Calu3 (cell line): ENCODE results near the gene UBE2C. TPM values are rescaled to one million over a fixed set of nuclear protein-coding genes. Genes with fewer than 3 reads are reported as not detected.

Source experiments
- BruUV-seq: library from RNA; stranded (reverse); fragments of 400-500 nt; replicated peaks from 2 replicates; lab custom pipeline; 2021; lab: Mats Ljungman, UMichigan
- CTCF ChIA-PET: fragments of 300-600 bp; sonication (Branson Sonifier 250); formaldehyde crosslinking; loops from one replicate; lab custom pipeline; 2022; ENCODE audit warnings: antibody characterized with exemption; lab: Charles Lee
- DNase-seq: peaks from one replicate; pipeline ENCODE4 v3.0.0; 2022
- H3K27ac Mint-ChIP-seq: one replicate; pipeline ENCODE4 v1.8.0; 2022; ENCODE audit warnings: mixed read lengths; ENCODE audit not compliant: unreplicated experiment
- H3K27me3 Mint-ChIP-seq: one replicate; pipeline ENCODE4 v1.8.0; 2022; ENCODE audit warnings: mixed read lengths; ENCODE audit not compliant: unreplicated experiment
- H3K36me3 Mint-ChIP-seq: one replicate; pipeline ENCODE4 v1.8.0; 2022; ENCODE audit warnings: mild to moderate bottlenecking, moderate library complexity, mixed read lengths; ENCODE audit not compliant: insufficient read depth, unreplicated experiment
- H3K4me1 Mint-ChIP-seq: one replicate; pipeline ENCODE4 v1.8.0; 2022; ENCODE audit warnings: mild to moderate bottlenecking, low read depth, mixed read lengths; ENCODE audit not compliant: unreplicated experiment
- H3K4me3 Mint-ChIP-seq: one replicate; pipeline ENCODE4 v1.8.0; 2022; ENCODE audit warnings: mild to moderate bottlenecking, low read depth, moderate library complexity, mixed read lengths; ENCODE audit not compliant: unreplicated experiment
- H3K9me3 Mint-ChIP-seq: one replicate; pipeline ENCODE4 v1.8.0; 2022; ENCODE audit warnings: low read depth, mixed read lengths; ENCODE audit not compliant: unreplicated experiment
- CTCF ChIP-seq: fragments of 200-600 bp; IDR thresholded peaks from one replicate; pipeline ENCODE4 v1.8.0; 2022; ENCODE audit warnings: antibody characterized with exemption; ENCODE audit not compliant: unreplicated experiment
- intact Hi-C: fragments of 100-400 bp; cut with micrococcal nuclease; formaldehyde crosslinking; loops from one replicate; pipeline ENCODE4 v1.10.0; 2022; ENCODE audit not compliant: unreplicated experiment
- total RNA-seq: library from RNA; stranded (reverse); gene quantifications from 2 replicates; pipeline ENCODE4 v1.2.3, GENCODE V29; 2022

Gene UBE2C
- total RNA-seq, 1 experiment from 2014 or later: 210 TPM

- Mint-ChIP-seq H3K36me3 (peaks cover 36% of the 10 kb centered on the region), H3K4me3 (no peak overlapping the region), H3K9me3 (no peaks in the 10 kb centered on the region), H3K27me3 (no peaks in the 10 kb centered on the region), H3K27ac (no peak overlapping the region), H3K4me1 (peaks cover 13% of the 10 kb centered on the region)
- intact Hi-C loops: no loop called here
- no peak for DNase-seq
- BruUV-seq: no TSS peak
- CTCF ChIA-PET: no interaction called here
- no peak for TF ChIP-seq CTCF
Observed at GRCh38 chr20:45801851-45802250, 10.6 kb upstream of the UBE2C start.

GRCh38 chr20:45810191-45810970 lies 2.1 kb upstream of the UBE2C start:
- intact Hi-C loops: no loop called here
- Mint-ChIP-seq H3K4me1 (peaks cover 24% of the 10 kb centered on the region), H3K9me3 (no peaks in the 10 kb centered on the region), H3K27ac (peak overlapping the region; percentile 1), H3K27me3 (no peaks in the 10 kb centered on the region), H3K4me3 (no peak overlapping the region), H3K36me3 (peaks cover 49% of the 10 kb centered on the region)
- BruUV-seq: no TSS peak
- DNase-seq: no peak
- TF ChIP-seq CTCF: no peak
- CTCF ChIA-PET: no interaction called here

GRCh38 chr20:45813006-45813340 lies 529 bp downstream of the UBE2C start:
- no peak for TF ChIP-seq CTCF
- peaks cover 66% of the 10 kb centered on the region for H3K36me3 Mint-ChIP-seq
- H3K4me3 Mint-ChIP-seq: peak overlapping the region; percentile 100
- H3K27me3 Mint-ChIP-seq: no peaks in the 10 kb centered on the region
- intact Hi-C loops: no loop called here
- BruUV-seq: TSS peak; percentile 72
- H3K4me1 Mint-ChIP-seq: peaks cover 48% of the 10 kb centered on the region
- H3K9me3 Mint-ChIP-seq: no peaks in the 10 kb centered on the region
- peak overlapping the region; percentile 93 for H3K27ac Mint-ChIP-seq
- CTCF ChIA-PET: interaction anchor here (1.6 kb wide), 1 partner anchor 11 kb away, joined by 3 read pairs; no protein-coding TSS in a partner anchor
- DNase-seq: no peak

GRCh38 chr20:45813489-45813888 lies 1.0 kb downstream of the UBE2C start:
- no peak for TF ChIP-seq CTCF
- DNase-seq: no peak
- peak overlapping the region; percentile 93 for H3K27ac Mint-ChIP-seq
- H3K4me1 Mint-ChIP-seq: peaks cover 53% of the 10 kb centered on the region
- peak overlapping the region; percentile 100 for H3K4me3 Mint-ChIP-seq
- H3K27me3 Mint-ChIP-seq: no peaks in the 10 kb centered on the region
- no TSS peak for BruUV-seq
- H3K36me3 Mint-ChIP-seq: peaks cover 65% of the 10 kb centered on the region
- H3K9me3 Mint-ChIP-seq: no peaks in the 10 kb centered on the region
- intact Hi-C loops: no loop called here
- CTCF ChIA-PET: interaction anchor here (1.6 kb wide), 1 partner anchor 10 kb away, joined by 3 read pairs; no protein-coding TSS in a partner anchor
